Head of caudate nucleus (tissue), 42 donors: ENCODE results near the gene ITPA.
A peak's percentile ranks its signal among the peaks of the same experiment; 100 is the strongest.

Experiments used
- DNase-seq, 42 donors: peaks; one replicate each; pipeline versions ENCODE4 v3.0.0 to v3.0.0-alpha.2; 2020 to 2021; ENCODE audit warnings: mixed read lengths in 7 of 42
- intact Hi-C: fragments of 100-400 bp; cut with DNase I; formaldehyde crosslinking; loops from one replicate; pipeline ENCODE4 v1.15.0; 2022

Gene ITPA

DNA sequence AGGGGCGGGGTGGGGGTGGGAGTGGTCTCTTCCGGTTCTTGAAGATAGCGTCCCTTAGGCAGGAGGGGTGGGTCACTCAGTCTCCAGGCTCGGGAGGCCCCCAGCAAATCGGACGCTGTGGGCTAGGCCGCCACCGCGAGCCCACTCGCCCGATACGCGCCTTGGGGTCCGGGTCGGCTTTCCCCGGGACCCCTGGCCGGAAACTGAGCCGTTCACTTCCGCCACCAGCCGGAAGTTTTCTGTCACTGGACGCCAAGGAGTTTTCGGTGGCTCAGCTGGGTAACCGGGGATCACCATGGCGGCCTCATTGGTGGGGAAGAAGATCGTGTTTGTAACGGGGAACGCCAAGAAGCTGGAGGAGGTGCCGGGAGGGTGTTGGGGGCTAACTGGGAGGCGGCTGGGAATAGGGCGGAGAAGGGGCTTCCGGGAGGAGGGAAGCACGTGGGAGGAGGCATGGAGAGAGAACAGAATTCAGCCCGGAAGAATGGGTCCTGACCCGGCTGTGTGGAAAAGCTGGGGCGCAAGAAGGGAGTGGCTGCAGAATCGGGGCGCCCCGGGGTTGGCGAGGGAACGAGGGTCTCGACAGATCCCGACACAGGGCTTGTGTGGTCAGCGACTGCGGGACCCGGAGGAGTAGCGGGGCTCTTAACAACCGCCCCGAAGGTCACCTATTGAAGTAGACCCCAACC is at the start of gene ITPA:
TSS of gene ITPA (plus strand) at position 242 of the 689 bp plus-strand sequence. CDS start at position 296, 54 bp downstream.
- DNase-seq, result peak; percentile 24 to 85 (median 68)
- intact Hi-C loops, result no loop called here

DNA sequence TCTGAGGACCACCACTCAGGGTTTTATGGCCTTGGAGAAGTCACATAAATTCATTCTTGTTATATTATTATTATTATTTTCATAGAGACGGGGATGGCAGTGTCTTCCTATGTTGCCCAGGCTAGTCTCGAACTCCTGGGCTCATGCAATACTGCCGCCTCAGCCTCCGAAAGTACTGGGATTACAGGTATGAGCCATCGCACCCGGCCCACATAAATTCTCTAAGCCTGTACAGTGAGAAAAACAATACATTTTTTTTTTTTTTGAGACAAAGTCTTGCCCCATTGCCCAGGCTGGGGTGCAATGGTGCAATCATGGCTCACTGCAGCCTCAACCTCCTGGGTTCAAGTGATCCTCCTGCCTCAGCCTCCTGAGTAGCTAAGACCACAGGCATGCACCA is 48.9 kb upstream of the ITPA start:
- DNase-seq, result peak in 2 of 42 donors; percentile 6 to 30
- intact Hi-C loops, result no loop called here

DNA sequence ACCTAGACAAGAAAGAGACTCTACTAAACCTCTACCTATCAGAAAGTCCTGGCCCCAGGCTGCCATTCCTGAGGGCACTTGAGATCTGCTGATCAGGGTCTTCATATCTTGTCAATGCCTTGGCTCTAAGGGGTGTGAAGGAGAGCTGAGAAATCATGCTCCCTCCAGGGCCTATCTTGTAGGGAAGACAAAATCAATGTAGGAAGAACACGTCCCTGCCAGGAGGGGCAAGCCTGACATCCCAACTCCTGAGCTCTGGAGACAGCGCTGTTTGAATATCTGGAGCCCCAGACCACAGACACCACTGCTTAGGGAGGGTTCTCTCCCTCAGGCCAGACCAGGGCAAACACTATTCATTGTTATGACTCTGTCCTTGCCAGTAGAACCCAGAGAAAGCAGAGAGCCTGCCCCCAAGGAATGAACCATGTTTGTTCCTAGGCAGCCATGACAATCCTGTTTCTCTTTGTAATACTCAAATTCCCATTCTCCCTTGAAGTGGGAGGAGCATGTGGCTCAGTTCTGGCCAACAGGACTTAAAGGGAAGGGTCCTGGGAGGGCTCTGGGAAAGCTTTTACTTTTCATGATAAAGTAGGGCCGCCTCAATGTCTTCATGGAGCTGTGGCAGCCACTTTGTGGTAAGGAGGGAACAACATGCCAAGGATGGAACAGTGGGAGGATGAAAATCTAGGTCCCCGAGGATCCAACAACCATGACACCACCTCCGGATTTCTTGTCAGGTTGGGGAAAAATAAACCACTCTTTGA is 47.8 kb upstream of the ITPA start:
- peak in 2 of 42 donors; percentile 23 to 31 for DNase-seq
- intact Hi-C loops, result no loop called here

DNA sequence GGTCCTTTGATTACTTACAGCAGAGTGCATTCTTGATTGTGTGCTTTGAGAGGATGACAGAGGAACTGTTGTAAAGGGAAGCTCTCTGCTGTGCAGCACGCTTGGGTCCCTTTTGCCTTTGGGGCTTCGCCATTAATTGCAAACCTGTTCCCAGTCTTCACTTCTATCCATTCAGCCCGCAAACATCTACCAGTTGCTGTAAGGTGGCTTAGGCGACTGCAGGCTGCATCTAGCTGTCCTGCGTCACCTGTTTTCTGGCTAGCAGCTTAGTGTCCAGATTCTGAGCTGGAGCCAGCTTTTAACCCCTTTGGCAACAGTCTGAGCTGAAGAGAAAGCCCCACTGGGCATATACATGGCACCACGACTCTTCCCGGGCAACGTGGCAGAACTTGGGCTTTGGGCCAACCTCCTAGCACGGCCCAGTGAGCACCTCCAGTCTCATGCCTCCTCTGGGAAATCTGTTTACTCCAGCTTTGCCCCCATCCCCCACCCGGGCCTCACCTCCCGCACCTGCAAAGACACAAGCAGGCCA is 47.2 kb upstream of the ITPA start:
- intact Hi-C loops, result no loop called here
- DNase-seq, result peak in 5 of 42 donors; percentile 29 to 60 (median 50)

DNA sequence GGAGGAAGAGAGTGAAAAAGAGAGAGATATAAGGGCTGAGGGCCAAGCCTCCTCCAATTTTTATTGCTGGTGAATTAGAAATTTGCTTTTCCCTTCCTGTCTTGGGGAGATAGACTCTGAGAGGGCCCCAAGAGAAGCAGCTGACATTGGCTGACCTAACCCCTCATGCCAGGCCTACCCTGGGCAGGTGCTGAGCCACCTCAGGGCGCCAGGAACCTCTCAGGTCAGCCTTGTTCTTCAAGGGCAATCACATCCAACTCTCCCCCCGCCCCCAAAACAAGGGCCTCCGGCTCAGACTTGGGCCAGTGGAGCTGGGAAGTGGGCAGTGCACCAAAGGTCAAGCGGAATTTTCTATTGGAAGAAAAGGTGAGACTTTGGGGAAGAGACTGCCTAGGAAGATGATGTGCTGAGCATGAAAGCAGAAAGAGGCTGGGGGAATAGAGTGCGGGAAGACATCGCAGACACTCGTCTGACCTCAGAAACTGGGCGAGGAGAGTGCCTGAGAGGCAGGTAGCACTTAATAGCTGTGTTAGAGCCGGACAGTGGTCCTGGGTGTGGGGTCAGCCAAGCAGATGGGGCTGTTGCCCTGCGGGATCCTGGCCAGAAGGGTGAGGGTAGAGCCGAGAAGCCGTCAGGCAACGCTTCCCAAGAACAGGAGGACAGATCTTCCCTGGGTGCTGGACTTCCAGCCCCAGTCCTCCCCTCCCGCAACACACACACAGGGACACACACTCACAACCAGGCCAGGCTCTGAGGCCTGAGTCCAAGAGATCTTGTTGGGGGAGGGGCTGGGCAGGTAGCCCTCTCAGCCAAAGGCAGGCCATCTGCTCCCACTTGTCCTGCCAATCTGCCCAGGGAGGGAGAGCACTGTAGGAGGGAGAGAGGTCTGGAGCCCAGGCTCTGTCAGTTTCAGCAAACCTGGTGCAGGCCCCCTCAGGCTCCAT is 45.9 kb upstream of the ITPA start:
- intact Hi-C loops, result no loop called here
- DNase-seq, result peak in 2 of 42 donors; percentile 25 to 34

DNA sequence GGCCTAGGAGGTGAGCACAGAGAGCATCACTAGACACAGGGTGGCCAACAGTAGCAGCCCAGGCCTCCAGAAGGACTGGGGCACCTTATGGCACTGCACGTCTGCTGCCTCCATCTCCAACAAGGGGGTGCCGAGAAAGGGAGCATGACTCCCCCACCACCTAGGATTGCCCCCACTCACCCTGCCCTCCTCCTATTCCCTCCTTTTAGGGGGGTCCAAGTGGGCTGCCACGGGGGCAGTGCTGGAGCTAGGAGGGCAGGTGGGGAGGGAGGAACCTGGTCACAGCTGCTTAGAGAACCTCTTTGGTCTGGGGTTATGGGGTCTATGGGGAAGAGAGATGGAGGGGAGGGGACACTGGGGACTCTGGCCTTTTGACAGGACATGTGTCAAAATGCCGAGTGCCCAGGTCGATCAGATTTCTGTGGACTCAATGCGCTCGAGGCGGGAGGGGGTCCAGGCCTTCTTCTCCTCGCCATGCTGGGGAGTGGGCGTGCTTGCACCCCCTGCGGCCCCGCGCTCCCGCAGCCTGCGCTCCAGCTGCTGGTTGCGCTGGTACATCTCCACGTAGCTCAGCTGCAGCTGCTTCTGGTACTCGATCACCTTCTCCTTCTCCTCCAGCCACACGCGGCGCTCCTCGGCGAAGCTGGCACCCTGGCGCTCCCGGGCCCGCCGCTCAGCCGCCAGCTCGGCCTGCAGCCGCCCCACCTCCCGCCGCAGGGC is 45.1 kb upstream of the ITPA start:
- intact Hi-C loops, result no loop called here
- peak in 2 of 42 donors; percentile 25 to 35 for DNase-seq

DNA sequence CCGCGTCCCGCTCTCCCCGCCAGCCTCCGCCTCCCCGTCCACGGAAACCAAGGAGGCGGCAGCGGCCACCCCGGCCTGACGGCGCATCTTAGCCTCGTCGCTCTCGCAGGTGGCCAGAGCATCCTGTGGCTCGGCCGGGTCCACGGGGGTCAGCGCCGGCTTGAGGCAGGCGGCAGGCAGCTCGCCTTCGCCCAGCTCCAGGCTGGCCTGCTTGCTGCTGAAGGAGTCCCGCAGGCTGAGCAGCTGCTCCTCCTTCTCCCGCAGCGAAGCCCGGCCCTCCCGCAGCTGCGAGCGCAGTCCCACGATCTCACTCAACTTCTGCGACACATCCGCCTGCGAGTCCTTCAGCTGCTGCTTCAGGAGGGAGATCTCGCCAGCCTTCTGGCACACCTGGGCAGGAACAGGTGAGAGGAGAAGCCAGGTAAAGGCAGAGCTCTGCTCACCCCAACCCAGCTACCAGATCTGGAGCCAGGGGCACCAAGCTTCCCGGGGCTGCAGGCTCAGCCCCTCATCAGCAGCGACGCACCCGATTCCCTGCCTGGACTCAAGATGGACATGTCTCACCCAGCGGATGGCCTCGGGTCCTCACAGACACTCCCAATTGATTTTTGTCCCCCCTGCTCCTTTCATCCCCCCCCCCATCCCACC is 44.4 kb upstream of the ITPA start:
- peak in 2 of 42 donors; percentile 27 to 42 for DNase-seq
- intact Hi-C loops, result no loop called here

DNA sequence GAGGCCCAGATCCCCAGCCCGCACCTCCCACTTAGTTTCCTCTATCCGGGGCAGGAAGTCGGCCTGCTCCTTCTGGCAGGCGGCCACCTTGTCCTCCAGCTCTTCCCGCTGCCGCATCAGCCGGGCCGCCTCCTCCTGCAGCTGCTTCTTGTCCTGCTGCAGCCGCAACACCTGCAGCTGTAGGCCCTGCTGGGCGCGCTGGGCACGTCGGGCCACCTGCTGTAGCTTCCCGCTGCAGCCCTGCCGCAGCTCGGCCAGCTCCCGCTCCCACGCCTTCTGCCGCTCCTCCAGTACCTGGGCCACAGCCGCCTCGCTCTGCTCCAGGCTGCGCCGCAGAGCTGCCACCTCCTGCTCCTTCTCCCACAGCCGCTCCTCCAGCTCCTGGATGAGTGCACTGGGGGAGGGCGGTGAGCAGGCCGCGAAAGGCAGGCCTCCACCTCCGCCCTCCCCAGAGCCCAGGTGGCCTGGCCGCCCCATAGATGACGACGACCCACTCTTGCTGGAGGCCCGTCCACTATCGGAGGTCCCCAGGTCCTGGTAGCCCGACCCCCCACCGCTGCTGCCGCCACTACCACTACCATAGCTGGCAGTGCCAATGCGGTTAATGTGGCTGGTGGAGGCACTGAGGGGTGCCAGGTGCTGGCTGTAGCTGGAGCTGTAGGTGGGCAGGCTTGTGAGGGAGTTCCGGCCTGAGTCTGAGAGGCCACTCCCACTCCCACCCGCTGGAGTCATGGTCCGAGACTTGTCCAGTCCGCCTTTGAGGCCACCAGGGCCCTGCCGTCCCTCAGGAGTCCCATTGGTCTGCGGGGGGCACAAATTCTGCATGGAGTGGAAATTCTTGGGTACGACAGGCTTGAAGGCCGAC is 43.6 kb upstream of the ITPA start:
- DNase-seq, result peak in 39 of 42 donors; percentile 33 to 85 (median 67)
- intact Hi-C loops, result no loop called here

DNA sequence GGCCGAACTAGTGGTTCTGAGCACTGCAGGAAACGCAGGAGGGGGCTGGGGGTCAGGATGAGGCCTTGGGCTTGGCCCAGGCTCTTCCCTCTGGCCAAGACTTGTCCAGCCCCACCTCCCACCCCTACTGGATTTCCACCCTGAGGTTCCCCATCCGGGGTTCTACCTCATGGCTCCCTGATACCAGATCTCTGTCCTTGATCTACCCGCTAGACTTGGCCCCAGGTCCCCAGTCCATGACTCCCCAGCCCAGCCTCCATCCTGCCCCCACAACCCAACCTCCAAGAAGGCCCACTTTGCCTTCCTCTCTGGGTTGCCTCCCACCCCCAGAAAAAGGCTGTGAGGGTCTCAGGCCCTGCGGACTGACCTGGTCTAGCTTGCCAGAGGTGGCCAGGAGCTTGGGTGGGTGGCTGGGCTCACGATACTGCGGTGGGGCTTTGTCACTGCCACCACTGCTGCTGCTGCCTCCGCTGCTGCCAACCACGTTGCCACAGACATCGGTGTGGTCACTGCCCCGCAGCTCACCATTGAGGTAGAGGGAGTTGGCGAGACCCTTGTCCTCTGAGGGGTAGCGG is 42.9 kb upstream of the ITPA start:
- intact Hi-C loops, result no loop called here
- DNase-seq, result peak in 2 of 42 donors; percentile 25 to 38

DNA sequence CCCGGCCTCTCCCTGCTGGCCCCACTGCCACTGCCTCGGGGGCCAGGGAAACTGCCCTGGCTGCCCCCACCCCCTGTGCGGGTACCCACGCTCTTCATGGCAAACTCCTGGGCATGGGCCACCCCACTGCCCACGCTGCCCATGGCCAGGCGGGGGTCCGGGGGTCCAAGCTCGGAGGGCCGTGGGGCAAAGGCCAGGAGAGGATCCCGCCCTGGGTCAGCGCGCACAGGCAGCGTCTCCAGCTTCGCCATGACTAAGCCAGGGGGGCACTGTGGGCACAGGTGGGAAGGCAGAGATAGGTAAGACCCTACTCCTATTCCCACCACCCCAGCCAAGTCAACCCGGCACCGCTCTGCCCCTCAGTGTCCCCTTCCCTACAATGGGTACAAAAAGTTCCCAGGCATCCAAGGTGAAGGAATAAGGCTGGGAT is 42.4 kb upstream of the ITPA start:
- peak in 1 of 42 donors; percentile 32 for DNase-seq
- intact Hi-C loops, result no loop called here

DNA sequence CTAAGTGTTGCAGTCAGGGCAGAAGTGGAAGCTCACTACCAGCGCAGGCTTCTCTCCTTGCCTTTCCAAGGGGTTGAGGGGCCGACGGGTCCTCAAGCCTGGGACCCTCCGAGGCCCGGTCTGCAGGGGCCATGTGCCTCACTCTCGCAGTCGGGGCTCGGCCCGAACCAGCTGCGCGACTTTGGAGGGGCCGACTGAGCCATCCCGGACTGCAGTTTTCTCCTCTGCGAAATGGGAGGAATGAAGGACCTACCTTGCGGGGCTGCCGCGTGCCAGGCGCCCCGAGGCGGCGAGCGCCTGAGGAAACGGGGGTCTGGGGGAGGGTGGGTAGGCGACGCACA is 41.6 kb upstream of the ITPA start:
- peak in 1 of 42 donors; percentile 20 for DNase-seq
- intact Hi-C loops, result no loop called here

DNA sequence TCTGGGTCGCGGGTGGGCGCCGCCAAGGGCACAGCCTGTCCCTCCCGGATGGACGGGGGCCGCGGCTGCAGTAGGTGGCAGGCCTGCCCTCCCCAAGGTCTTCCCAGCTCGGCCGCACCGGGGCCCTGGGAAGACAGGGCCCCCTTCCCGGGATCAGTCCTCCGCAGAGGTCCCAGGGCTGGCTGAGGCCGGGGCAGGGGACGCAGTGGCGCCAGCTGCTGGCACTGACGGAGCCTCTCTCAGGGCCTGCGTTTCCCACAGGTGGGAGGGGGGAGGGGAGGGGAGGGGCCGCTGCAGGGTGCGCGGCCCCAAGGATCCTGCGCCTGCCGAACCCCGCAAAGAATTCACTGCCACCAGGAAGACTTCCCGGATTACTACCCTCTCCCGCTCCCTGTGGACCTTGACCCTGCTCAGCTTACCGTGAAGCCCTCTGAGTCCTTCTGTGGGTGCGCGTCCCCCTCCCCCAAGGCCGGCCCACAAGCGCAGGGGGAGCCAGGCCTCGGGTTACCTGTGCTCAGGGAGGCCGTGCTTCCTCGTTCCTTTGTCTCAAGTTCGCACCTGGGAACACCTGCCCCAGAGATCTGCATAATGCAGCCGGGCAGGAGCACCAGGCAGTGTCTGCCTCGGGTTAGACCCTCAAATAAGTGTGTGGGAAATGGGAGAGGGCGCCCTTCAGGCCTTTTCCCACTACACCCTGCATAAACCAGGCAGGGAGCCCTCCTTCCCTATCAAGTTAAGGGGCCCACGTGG is 41.0 kb upstream of the ITPA start:
- intact Hi-C loops, result no loop called here

DNA sequence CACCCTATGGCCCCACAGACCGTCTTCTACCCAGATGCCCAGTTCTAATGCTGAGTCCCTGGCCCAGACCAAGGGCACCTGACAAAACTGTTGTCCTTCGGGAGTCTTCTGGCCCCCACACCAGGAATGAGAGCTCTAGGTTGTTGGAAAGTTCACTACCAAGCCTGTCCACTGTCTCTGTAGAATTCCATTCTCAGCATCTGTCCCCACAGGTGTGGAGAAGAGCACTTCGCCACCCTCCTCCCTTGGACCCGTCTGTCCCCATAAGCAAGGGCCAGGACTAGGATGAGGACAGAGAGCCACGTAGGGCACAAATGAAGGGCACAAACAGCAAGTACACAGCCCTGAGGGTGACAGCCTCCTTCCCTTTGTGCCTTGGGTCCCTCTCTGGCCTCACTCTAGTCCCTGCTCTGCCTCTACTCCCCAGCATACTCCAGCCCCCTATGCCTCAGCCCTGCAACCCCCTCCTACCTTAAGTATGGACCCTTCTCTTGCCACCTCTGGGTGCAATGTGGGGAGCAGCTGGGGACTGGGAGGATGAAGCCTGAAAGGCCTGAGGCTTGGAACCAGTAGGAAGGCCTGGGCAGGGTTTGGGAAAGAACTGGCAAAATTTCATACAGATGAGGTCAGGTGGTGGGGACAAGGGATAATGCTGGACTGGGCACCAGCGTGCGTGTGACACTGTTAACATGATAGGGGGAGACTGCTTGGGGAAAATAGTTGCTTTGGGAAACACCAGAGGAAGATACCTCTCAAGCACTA is 40.3 kb upstream of the ITPA start:
- intact Hi-C loops, result no loop called here
- peak in 2 of 42 donors; percentile 1 to 23 for DNase-seq

More for the DNA sequence above, 41.0 kb upstream of the ITPA start:
- DNase-seq, result peak in 2 of 42 donors; percentile 25 to 31

DNA sequence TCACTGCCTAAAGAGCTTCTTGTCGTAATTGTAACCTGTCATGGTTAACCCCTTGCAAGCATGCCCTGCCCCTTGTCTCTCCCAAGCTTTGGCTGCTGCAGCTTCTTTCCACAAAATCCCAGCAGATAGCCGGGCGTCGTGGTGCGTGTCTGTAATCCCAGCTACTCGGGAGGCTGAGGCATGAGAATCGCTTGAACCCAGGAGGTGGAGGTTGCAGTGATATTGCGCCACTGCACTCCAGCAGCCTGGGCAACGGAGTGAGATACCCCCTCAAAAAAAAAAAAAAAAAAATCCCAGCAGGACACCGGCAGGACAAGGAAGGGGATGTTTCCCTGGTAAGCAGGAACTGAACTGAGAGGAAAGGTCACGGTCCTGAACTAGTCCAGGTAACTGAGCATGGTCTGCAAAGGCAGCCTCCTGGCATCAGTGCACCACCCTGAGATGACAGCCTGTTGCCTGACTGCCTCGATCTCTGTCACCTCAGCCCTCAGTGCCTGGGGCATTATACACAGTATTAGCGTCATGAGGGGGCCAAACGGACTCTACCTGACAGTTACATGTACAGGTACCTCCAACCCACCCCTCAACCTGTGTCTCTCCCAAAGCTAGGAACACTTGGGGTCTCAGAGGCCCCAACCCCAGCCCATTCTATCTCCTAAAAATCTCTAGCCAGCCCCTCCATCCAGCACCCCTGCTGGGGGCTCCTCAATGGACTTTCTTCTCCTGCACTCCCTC is 37.7 kb upstream of the ITPA start:
- DNase-seq, result peak in 3 of 42 donors; percentile 25 to 42 (median 35)
- intact Hi-C loops, result no loop called here
